ENCODE measurements around the gene ZFP3.
"Not testable (repeated sequence)": the region's sequence is repeated elsewhere in the genome, so short reads cannot be mapped to it uniquely, and the experiment has no call there.

ZFP3 gene

GRCh38 chr17:5078106-5079028 is at the start of gene ZFP3:
TSS of gene ZFP3 (plus strand) at chr17:5078467. CDS start at chr17:5091505, 13,038 bp downstream.
- peak; percentile 96 for DNase-seq

DNA sequence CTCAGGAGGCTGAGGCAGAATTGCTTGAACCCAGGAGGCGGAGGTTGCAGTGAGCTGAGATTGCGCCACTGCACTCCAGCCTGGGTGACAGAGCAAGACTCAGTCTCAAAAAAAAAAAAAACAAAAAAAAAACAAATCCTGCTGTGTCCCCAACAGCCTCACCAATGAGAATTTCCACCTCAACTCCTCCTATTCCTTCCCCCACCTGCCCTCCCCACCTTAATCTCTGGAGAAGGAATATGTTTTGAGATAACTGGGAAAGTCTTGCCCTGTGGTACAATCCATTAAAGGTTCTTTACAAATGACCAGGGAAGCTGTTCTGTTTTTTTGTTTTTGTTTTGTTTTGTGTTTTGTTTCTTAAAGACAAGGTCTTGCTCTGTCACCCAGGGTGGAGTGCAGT is 48.1 kb upstream of the ZFP3 start:
- DNase-seq: not testable (repeated sequence)

GRCh38 chr17:5031365-5032082 is 46.7 kb upstream of the ZFP3 start:
- peak; percentile 81 for DNase-seq

DNA sequence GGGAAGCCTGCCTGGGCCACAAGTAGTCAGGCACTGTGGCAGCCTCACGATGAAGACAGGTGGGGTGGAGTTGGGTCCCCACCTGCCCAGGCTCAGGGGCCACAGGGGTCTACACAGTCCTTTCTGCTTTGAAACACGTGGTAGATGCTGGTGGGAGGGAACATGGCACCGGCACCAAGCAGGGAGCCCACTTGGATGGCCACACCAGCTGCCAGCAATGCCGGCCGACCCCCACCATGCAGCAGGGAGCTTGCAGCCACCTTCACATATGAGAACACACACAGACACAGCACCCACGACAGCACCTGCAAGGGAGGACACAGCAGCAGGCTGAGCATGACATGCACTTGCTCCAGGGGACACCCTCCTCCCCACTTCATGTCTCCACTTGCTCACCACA is 45.4 kb upstream of the ZFP3 start:
- no peak for DNase-seq

DNA sequence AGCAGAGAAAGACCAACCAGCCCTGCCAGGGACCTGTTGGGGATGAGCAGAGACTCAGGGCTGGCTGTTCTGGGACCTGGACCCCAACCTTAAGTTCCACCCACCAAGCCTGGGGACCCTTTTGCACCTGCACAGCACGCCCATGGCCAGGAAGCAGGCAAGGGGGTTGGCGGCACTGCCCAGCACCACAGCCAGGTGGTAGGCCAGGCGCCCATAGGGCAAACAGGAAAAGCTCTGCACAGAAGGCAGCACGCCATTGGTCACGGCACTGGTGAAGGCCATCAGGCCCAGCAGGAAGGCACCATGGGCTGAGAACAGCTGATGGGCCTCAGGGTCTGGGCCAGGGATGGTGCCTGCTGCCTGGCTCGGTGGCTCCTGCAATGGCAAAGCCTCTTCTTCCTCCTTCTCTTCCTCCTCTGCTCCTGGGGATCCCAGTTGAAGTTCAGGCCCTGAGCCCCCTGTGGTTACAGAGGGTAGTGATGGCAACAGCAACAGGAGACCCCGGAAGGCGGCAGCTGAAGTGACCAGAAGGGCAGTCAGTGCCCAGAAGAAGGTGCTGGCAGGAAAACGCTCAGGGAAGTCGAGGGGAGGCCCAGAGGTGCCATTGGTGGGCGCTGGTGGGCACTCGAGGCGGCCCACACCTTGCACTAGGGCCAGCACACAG is 44.8 kb upstream of the ZFP3 start:
- DNase-seq: no peak

DNA sequence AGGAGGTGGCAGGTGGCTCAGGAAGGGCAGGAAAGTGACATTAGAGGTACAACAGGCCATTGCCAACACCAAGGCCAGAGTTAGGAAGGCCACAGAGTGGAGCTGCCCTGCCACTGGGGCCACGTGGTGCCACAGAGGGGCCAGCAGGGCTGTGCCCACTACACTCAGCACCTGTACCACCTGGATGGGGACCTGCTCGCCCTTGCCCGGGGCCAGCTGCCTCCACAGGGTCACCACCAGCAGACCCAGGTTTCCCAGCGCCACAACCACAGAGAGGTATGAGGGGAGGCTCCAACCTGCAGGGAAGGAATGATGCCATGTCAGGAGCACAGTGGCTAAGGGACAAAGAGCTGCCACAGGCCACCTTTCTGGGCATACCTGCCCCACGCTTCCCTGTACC is 44.2 kb upstream of the ZFP3 start:
- no peak for DNase-seq

DNA sequence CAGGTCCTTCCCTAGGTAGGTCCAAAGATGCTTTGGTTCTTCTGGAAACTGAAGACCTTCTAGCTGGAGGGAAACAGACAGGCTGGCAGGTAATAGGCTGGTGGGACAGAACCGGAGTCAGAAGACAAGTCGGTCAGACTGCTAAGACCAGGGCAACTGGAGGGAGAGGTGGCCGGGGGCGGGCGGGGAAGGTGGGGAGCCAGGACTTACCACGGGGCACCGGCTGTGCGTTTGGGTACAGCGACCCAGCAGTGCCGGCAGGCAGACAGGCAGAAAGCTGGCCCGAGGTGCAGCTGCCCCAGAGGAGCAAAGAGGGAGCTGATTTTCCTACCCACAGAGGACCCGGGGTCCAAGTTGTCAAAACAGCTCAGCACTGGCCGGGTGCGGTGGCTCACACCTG is 43.6 kb upstream of the ZFP3 start:
- no peak for DNase-seq

GRCh38 chr17:5035315-5035714 is 43.0 kb upstream of the ZFP3 start, which contains the start of gene SLC52A1:
TSS of gene SLC52A1 (minus strand) at chr17:5035426. CDS start at chr17:5034606, 820 bp downstream.
- DNase-seq: peak; percentile 47

DNA sequence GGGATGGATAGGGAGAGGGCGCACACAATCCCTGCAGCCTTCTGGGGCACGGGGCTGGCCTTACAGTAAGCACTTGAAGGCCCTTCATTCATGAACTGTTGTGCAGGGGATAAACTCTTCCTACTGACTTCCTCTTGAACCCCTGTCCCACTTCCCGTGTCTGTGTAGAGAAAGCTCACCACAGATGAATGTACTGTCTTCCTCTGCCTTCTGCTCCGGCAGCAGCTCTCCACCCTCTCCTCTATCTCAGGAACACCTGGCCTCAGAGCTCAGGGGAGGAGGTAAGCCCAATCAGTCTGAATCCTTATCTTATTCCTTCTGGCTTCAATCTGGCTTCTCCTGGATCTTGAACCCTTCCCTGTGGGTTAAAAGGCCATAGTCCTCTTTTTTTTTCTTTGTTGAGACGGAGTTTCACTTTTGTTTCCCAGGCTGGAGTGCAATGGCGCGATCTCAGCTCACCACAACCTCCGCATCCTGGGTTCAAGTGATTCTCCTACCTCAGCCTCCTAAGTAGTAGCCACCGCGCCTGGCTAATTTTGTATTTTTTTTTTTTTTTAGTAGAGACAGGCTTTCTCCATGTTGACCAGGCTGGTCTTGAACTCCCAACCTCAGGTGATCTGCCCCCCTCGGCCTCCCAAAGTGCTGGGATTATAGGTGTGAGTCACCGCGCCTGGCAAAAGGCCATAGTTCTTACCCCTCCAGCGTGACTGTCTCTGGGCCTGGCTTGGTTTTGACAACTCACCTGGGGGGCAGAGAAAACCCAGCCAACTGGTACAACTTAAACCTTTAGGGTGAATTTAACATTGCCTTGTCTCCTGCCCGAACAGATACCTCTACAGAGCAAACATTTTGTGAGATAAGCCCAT is 35.9 kb upstream of the ZFP3 start:
- no peak for DNase-seq

DNA sequence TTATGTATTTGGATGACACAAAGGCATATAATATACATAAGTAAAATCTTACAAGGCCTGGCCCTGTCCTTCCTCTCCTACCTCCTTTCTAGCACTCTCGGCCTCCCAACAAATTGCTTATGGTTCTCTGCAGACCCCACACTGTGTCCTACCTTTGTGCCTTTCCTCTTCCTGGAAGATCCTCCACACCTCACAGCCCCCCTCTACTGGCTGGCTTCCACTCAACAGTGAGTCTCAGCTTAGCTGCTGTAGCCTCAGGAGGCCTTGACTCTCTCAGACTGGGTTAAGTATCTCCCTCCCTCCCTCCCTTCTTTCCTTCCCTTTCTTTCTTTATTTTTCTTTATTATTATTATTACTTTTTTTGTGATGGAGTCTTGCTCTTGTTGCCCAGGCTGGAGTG is 34.7 kb upstream of the ZFP3 start:
- DNase-seq: no peak

DNA sequence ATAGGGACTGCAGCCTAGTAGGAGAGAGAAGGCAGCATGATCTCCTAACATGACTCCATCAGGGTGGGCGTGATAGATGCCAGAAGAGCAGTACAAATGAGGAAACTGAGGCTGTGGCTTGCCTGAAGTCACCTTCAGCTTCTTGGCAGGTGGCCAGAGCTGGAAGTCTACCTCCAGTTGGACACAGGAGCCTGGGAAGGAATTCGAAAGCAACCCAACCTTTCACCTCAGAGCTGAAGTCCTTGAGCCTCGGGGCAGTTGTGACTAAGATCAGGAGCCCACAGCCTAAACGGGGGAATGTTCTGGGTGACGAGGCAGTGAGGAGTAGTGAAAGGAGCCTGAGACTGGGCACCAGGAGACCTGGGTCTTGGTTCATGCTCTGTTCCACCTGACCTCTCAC is 33.6 kb upstream of the ZFP3 start:
- no peak for DNase-seq

DNA sequence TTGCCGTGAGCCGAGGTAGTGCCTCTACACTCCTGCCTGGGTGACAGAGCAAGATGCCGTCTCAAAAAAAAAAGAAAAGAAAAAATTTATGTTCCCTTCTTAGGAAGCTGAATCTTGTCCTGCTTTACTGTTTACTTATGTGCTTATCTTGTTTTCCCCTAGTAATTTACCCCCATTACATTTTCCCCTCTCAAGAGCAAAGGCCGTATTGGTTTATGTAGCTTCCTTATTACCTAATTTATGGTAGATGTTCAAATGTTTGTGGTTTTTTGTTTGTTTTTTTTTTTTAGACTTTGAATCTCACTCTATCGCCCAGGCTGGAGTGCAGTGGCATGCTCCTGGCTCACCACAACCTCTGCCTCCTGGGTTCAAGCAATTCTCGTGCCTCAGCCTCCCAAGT is 32.8 kb upstream of the ZFP3 start:
- DNase-seq: no peak

DNA sequence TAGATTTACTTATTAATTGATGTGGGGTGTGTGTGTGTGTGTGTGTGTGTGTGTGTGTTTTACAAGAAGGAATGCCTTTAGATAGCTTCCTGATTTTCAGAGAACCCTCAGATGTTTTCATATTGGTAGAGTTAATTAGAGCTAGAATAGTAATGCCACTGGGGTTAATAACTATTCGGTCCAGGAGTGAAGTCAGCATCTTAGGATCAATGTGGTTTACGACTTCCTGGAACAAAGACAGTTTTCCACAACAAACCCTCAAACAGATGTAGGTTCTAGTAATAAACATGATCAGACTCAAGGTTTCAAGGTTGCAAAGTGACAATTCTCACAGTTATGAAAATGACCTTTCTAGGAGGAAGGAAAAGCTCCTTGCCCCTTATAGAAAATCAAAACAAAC is 30.8 kb upstream of the ZFP3 start:
- no peak for DNase-seq

GRCh38 chr17:5049314-5049841 is 28.9 kb upstream of the ZFP3 start:
- no peak for DNase-seq

DNA sequence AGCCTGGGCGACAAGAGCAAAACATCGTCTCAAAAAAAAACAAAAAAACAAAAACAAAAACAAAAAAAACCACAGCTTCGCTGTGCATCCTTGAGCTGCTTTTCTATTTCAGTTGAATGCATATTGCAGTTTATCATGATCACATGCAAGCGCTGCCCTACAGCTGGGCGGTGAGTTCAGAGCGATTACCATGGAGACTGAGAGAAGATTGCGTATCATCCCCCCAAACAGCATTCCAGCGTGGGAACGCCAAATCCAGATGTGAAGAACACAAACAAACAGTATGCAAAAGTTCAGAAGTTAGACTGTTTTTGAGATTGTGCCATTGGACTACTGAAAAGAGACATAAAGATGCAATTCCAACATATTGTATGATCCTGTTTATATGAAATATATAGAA is 28.0 kb upstream of the ZFP3 start:
- DNase-seq: no peak

- DNase-seq: no peak
Observed at GRCh38 chr17:5055543-5055942, 22.7 kb upstream of the ZFP3 start.

GRCh38 chr17:5065227-5065744 is 13.0 kb upstream of the ZFP3 start:
- DNase-seq: peak; percentile 47

- no peak for DNase-seq
Observed at GRCh38 chr17:5068236-5068635, 10.0 kb upstream of the ZFP3 start.

DNA sequence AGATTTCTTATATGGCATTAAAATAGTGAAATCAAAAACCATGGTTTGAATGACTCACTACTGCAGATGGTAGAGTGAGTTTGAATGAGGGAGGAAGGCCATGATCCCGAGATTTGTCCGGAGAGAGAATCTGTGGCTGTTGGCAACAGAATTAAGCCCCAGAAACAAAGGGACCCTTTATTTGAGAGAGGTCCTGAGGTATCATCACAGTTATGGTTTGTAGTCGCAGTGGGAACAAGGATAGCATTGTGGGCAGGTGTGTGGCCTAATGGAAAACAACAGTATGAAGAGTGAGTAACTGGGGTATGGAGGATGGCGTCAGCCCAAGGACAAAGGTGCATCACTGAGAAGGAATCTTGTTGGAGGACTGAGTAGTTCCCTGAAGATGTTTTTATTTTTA is 8.5 kb upstream of the ZFP3 start:
- DNase-seq: no peak

GRCh38 chr17:5075472-5075871 is 2.8 kb upstream of the ZFP3 start:
- not testable (repeated sequence) for DNase-seq

DNA sequence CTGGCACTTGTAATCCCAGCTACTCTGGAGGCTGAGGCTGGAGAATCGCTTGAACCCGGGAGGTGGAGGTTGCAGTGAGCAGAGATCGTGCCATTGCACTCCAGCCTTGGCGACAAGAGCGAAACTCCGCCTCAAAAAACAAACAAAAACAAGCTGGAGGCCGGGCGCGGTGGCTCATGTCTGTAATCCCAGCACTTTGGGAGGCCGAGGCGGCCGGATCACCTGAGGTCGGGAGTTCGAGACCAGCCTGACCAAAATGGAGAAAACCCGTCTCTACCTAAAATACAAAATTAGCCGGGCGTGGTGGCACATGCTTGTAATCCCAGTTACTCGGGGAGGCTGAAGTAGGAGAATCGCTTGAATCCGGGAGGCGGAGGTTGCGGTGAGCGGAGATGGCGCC is 992 bp upstream of the ZFP3 start:
- DNase-seq: not testable (repeated sequence)

DNA sequence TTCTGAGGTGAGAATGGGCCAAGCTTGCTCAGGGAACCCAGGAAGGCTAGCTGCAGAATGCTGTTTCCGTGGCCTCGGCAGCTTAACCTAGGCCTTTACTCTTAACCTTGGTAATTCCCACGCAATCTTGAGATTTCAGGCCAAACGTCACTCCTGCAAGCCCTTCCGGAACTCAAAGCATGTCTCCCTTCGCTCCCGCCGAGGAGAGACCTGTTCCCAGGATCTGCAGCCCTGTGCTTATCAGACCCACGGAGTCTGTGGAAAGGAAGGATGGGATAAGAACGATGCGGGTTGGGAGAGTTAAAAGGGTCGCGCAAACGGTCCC is 524 bp upstream of the ZFP3 start:
- DNase-seq: no peak

Data from DMS79 treated with DMSO at 0.1 percent for 48 hours (cell line).